Measurements from ENCODE around the gene RASA3.

DNA sequence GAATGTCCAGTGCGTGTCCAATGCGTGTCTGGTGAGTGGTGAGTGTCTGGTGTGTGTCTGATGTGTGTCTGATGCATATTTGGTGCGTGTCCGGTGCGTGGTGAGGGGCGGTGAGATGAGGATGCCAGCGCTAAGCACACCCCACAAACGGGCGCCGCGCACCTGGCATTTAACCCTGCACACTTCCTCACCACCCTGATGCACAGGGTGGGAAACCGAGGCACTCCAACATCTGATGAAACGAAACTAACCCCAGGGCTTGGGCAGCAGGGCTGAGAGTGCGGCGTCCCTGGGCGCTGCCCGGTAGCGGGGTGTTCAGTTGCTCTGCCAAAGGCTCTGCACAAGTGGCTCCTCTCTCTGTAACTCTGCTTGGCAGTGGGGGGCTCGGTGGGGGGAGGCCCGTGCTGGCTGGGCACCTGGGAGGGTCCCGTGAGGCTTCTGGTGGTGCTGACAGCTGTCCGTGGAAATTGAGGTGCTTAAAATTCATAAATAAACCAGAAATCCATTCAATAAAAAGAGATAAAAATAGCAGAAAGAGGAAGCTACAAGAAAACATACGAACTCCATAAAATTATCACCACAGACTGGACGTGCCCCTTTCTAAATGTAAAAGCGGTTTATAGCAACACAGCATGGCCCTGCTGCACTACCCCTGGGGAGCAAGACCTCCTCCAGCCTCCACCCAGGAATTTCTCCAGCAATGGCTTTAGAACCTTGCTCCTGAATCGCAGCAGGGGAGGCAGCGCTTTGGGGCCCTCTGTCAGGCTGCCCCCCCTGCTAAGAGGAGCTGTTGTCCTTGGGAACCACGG is 76.0 kb downstream of the RASA3 start:
- TF ChIP-seq, protein P1, sequence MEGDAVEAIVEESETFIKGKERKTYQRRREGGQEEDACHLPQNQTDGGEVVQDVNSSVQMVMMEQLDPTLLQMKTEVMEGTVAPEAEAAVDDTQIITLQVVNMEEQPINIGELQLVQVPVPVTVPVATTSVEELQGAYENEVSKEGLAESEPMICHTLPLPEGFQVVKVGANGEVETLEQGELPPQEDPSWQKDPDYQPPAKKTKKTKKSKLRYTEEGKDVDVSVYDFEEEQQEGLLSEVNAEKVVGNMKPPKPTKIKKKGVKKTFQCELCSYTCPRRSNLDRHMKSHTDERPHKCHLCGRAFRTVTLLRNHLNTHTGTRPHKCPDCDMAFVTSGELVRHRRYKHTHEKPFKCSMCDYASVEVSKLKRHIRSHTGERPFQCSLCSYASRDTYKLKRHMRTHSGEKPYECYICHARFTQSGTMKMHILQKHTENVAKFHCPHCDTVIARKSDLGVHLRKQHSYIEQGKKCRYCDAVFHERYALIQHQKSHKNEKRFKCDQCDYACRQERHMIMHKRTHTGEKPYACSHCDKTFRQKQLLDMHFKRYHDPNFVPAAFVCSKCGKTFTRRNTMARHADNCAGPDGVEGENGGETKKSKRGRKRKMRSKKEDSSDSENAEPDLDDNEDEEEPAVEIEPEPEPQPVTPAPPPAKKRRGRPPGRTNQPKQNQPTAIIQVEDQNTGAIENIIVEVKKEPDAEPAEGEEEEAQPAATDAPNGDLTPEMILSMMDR (conservative IDR thresholded peaks at IDR 0.05; ENCODE audit: low read length) = no peak
- TF ChIP-seq EZH2phosphoT487 (IDR thresholded peaks at IDR 0.05; ENCODE audit: borderline replicate concordance) = no peak
